GM23338 (cell line): ENCODE measurements around the gene LOXHD1.

Source experiments
- EZH2 ChIP-seq: fragments of 200-600 bp; sonication (generic); IDR thresholded peaks from one replicate; pipeline ENCODE4 v1.8.0; 2017; ENCODE audit warnings: antibody characterized with exemption, mild to moderate bottlenecking, low read depth; ENCODE audit not compliant: unreplicated experiment
- EZH2phosphoT487 ChIP-seq: fragments of 200-600 bp; sonication (generic); IDR thresholded peaks from one replicate; pipeline ENCODE4 v1.8.1; 2018; ENCODE audit warnings: antibody characterized with exemption; ENCODE audit not compliant: unreplicated experiment
- JUNB ChIP-seq: IDR thresholded peaks from one replicate; pipeline ENCODE4 v1.6.1; 2016; ENCODE audit warnings: antibody characterized with exemption; ENCODE audit not compliant: unreplicated experiment
- POLR2AphosphoS5 ChIP-seq: IDR thresholded peaks from 2 replicates; pipeline ENCODE4 v1.6.1; 2016; ENCODE audit warnings: antibody characterized with exemption, low read depth
- TF ChIP-seq, protein P1 (sequence below), 2 experiments: fragments of 200-600 bp in 1 of 2; sonication (generic) in 1 of 2; conservative IDR thresholded peaks; 2 replicates each; pipeline versions ENCODE4 v1.5.1 to v1.6.1; 2016 to 2017; ENCODE audit warnings: antibody characterized with exemption in 2 of 2, low read depth in 2 of 2, mild to moderate bottlenecking in 2 of 2, moderate library complexity in 1 of 2
- TF ChIP-seq, protein P2 (sequence below): IDR thresholded peaks from one replicate; pipeline ENCODE4 v1.6.1; 2018; ENCODE audit warnings: antibody characterized with exemption; ENCODE audit not compliant: unreplicated experiment

DNA sequence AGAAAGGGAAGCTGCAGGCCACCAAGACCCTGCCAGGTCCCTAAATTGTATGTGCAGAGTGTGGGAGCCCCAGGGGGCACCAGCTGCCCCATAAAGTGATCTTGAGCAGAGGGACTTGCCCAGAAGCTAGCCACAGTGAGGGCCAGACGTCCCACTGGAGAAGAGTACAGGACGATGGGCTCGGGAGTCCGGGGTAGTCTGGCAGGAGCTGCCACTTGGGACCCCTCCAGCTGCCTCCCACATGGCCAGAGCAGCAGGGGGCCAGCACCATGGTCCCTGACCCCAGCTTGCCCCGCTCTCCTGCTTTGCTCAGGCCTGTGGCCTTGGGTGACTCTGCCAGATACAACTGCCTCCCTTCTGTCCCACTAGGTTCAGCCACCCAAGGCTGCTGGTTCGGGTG, 11.7 kb upstream of the LOXHD1 start:
- TF ChIP-seq, protein P1, sequence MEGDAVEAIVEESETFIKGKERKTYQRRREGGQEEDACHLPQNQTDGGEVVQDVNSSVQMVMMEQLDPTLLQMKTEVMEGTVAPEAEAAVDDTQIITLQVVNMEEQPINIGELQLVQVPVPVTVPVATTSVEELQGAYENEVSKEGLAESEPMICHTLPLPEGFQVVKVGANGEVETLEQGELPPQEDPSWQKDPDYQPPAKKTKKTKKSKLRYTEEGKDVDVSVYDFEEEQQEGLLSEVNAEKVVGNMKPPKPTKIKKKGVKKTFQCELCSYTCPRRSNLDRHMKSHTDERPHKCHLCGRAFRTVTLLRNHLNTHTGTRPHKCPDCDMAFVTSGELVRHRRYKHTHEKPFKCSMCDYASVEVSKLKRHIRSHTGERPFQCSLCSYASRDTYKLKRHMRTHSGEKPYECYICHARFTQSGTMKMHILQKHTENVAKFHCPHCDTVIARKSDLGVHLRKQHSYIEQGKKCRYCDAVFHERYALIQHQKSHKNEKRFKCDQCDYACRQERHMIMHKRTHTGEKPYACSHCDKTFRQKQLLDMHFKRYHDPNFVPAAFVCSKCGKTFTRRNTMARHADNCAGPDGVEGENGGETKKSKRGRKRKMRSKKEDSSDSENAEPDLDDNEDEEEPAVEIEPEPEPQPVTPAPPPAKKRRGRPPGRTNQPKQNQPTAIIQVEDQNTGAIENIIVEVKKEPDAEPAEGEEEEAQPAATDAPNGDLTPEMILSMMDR (conservative IDR thresholded peaks at IDR 0.05; ENCODE audit: low read depth in 2 of 2) = no peak
- TF ChIP-seq POLR2AphosphoS5 (no peak), EZH2phosphoT487 (no peak), JUNB (no peak), EZH2 (no peak)
- TF ChIP-seq, protein P2, sequence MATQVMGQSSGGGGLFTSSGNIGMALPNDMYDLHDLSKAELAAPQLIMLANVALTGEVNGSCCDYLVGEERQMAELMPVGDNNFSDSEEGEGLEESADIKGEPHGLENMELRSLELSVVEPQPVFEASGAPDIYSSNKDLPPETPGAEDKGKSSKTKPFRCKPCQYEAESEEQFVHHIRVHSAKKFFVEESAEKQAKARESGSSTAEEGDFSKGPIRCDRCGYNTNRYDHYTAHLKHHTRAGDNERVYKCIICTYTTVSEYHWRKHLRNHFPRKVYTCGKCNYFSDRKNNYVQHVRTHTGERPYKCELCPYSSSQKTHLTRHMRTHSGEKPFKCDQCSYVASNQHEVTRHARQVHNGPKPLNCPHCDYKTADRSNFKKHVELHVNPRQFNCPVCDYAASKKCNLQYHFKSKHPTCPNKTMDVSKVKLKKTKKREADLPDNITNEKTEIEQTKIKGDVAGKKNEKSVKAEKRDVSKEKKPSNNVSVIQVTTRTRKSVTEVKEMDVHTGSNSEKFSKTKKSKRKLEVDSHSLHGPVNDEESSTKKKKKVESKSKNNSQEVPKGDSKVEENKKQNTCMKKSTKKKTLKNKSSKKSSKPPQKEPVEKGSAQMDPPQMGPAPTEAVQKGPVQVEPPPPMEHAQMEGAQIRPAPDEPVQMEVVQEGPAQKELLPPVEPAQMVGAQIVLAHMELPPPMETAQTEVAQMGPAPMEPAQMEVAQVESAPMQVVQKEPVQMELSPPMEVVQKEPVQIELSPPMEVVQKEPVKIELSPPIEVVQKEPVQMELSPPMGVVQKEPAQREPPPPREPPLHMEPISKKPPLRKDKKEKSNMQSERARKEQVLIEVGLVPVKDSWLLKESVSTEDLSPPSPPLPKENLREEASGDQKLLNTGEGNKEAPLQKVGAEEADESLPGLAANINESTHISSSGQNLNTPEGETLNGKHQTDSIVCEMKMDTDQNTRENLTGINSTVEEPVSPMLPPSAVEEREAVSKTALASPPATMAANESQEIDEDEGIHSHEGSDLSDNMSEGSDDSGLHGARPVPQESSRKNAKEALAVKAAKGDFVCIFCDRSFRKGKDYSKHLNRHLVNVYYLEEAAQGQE = no peak
